ENCODE data around the gene PRR5L. TPM values are rescaled to one million over a fixed set of nuclear protein-coding genes. Genes with fewer than 3 reads are reported as not detected.
A peak's percentile ranks its signal among the peaks of the same experiment; 100 is the strongest.

The PRR5L gene
- total and polyA plus RNA-seq, 9 of the 15 experiments (the other 6 are each of a cell fraction or from before 2014, with no cell fraction given) = 0.11 to 0.60 (median 0.36) TPM; not detected in 2

DNA sequence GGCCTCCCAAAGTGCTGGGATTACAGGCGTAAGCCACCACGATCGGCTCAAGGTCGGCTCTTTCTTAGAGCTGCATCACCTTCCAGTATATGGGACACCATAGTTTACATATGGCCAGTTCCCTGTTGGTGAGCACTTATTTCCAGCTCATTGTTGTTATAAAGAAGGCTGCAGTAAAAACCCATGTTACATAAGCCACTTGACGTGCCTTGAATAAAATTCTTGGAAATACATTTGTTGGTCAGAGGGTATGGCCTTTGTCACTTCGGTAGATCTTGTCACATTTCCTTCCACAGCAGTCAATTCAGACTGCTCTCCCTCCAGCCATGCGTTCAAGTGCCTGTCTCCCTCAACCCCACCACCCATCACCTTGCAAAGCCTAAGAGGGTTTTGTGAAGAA, 92.9 kb downstream of the PRR5L start:
- no peaks in the 10 kb centered on the region for H4K20me1 ChIP-seq (replicated peaks; ENCODE audit: control insufficient read depth, insufficient read depth, low read length)
- H3K4me2 ChIP-seq (ENCODE audit: insufficient read depth, low read length) = 0 out of 2 replicates have a peak overlapping the region, but pooled peaks have one; percentile 24
- H3K9me1 ChIP-seq (ENCODE audit: control insufficient read depth, insufficient read depth, low read length) = no peaks in the 10 kb centered on the region
- ATAC-seq (no peak), FAIRE-seq (no peak), DNase-seq (ENCODE audit: extremely low read depth in 1 of 4, low spot score in 3 of 4) (no peak)
- no peaks in the 10 kb centered on the region; a peak in 2 of 5 replicates for H3K27me3 ChIP-seq (ENCODE audit: control insufficient read depth in 2 of 2, insufficient read depth in 2 of 2, low read length in 2 of 2)
- 25% methylated on average over 3 of the region's 7 CpGs for WGBS (ENCODE audit: insufficient coverage, low coverage, missing lambda C conversion rate)
- no peaks in the 10 kb centered on the region for H3K36me3 ChIP-seq (ENCODE audit: control insufficient read depth, insufficient read depth, low read length)
- peak overlapping the region; percentile 55; the same call in 1 of the 2 replicates for H2AFZ ChIP-seq (ENCODE audit: low read depth, low read length)
- BruUV-seq (replicated peaks) = no TSS peak
- H3K9ac ChIP-seq (ENCODE audit: insufficient read depth in 1 of 2, low read depth in 2 of 2, low read length in 2 of 2) = no peak overlapping the region
- H3K4me1 ChIP-seq (replicated peaks in 1 of 2; ENCODE audit: control insufficient read depth in 2 of 2, insufficient read depth in 2 of 2, low read length in 2 of 2) = peaks cover 0 to 4% of the 10 kb centered on the region in 2 experiments; a peak in 1 of 5 replicates
- intact Hi-C loops (cut with micrococcal nuclease) = no loop called here
- CTCF ChIA-PET (ENCODE audit: low intra/inter-chr PET ratio) = no interaction called here
- in situ Hi-C loops (cut with MboI) = no loop called here
- POLR2A ChIA-PET = no interaction called here
- no peak overlapping the region for H3K4me3 ChIP-seq
- H3K27ac ChIP-seq (ENCODE audit: extremely low read depth, low read depth, low read length) = no peak overlapping the region
- TF ChIP-seq, protein P1, sequence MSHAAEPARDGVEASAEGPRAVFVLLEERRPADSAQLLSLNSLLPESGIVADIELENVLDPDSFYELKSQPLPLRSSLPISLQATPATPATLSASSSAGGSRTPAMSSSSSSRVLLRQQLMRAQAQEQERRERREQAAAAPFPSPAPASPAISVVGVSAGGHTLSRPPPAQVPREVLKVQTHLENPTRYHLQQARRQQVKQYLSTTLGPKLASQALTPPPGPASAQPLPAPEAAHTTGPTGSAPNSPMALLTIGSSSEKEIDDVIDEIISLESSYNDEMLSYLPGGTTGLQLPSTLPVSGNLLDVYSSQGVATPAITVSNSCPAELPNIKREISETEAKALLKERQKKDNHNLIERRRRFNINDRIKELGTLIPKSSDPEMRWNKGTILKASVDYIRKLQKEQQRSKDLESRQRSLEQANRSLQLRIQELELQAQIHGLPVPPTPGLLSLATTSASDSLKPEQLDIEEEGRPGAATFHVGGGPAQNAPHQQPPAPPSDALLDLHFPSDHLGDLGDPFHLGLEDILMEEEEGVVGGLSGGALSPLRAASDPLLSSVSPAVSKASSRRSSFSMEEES (CRISPR knock-in tag; IDR thresholded peaks at IDR 0.05) = no peak
- no peak for TF ChIP-seq RAD51 (IDR thresholded peaks at IDR 0.05; ENCODE audit: borderline replicate concordance, low read depth)
- no peak for TF ChIP-seq ZNF668 (CRISPR knock-in tag; IDR thresholded peaks at IDR 0.05)
- TF ChIP-seq NR2C1 (IDR thresholded peaks at IDR 0.05) = no peak
- peak; percentile 80 for TF ChIP-seq NR2C1 (tag; IDR thresholded peaks at IDR 0.05)
- H3K9me3 ChIP-seq (replicated peaks; ENCODE audit: control insufficient read depth, insufficient read depth, low read depth, low read length) = no peaks in the 10 kb centered on the region
- H3K79me2 ChIP-seq (ENCODE audit: control insufficient read depth, insufficient read depth, low read length) = no peaks in the 10 kb centered on the region

Data from K562 (cell line).